H1 (cell line): ENCODE results near the gene TMEM250. TPM values are rescaled to one million over a fixed set of nuclear protein-coding genes. Genes with fewer than 3 reads are reported as not detected.

Experiments used
- CEBPB ChIP-seq: IDR thresholded peaks from 2 replicates; pipeline ENCODE4 v1.6.1; 2012; ENCODE audit warnings: low read depth, low read length
- CHD1 ChIP-seq: IDR thresholded peaks from 2 replicates; pipeline ENCODE4 v1.6.1; 2012; ENCODE audit warnings: low read depth, low read length, improper control_type of control experiment
- CHD7 ChIP-seq: fragments of 300-600 bp; sonication (generic); IDR thresholded peaks from 2 replicates; pipeline ENCODE4 v1.7.1; 2012; ENCODE audit warnings: low read length, moderate library complexity, mild to moderate bottlenecking, inconsistent platforms; ENCODE audit not compliant: insufficient replicate concordance
- EZH2 ChIP-seq: fragments of 200-600 bp; sonication (generic); IDR thresholded peaks from 2 replicates; pipeline ENCODE4 v1.7.1; 2012; ENCODE audit warnings: low read depth, mild to moderate bottlenecking, moderate library complexity, low read length, inconsistent platforms; ENCODE audit not compliant: severe bottlenecking
- FOSL1 ChIP-seq: IDR thresholded peaks from 2 replicates; pipeline ENCODE4 v1.6.1; 2011; ENCODE audit warnings: mild to moderate bottlenecking, low read depth, low read length, moderate library complexity; ENCODE audit not compliant: insufficient read depth
- RAD21 ChIP-seq, 2 experiments: IDR thresholded peaks in 1 of 2; conservative IDR thresholded peaks in 1 of 2; 2 replicates each; pipeline ENCODE4 v1.6.1; 2011; ENCODE audit warnings: low read depth in 2 of 2, low read length in 2 of 2, improper control_type of control experiment in 1 of 2, inconsistent platforms in 1 of 2, mild to moderate bottlenecking in 1 of 2, moderate library complexity in 1 of 2
- SAP30 ChIP-seq: fragments of 300-600 bp; sonication (generic); IDR thresholded peaks from 2 replicates; pipeline ENCODE4 v1.7.1; 2012; ENCODE audit warnings: low read length, moderate library complexity, mild to moderate bottlenecking, inconsistent platforms; ENCODE audit not compliant: insufficient read depth, insufficient replicate concordance
- SIRT6 ChIP-seq: IDR thresholded peaks from one replicate; pipeline ENCODE4 v1.7.1; 2012; ENCODE audit warnings: low read length, inconsistent platforms
- SP4 ChIP-seq: IDR thresholded peaks from 2 replicates; pipeline ENCODE4 v1.6.1; 2012; ENCODE audit warnings: low read length, inconsistent platforms
- TCF12 ChIP-seq: IDR thresholded peaks from 2 replicates; pipeline ENCODE4 v1.6.1; 2011; ENCODE audit warnings: low read depth, mild to moderate bottlenecking, low read length
- polyA plus RNA-seq, 7 experiments: library from polyadenylated mRNA; depleted of rRNA in 3 of 7; stranded (reverse) in 5 of 7; unstranded in 2 of 7; fragments of >200 nt in 5 of 7; fragments of 200-250 nt in 2 of 7; gene quantifications; 1 replicate in 5 of 7; 2 replicates in 1 of 7; 4 replicates in 1 of 7; pipeline versions ENCODE4 v1.2.1 to v1.2.3, GENCODE V29; 2011 to 2013; ENCODE audit warnings: missing spikeins in 2 of 7, mixed read lengths in 2 of 7
- total RNA-seq: library from RNA; stranded (reverse); fragmentation: NEBNext Ultra II Directional; extraction: Animal tissue kit (Norgen Biotek cat#: 25700); gene quantifications from 2 replicates; pipeline ENCODE4 v1.2.1, GENCODE V29; 2021

The TMEM250 gene
- total and polyA plus RNA-seq, 2 of the 8 experiments (the other 6 are each of a cell fraction or from before 2014, with no cell fraction given) = 22.3 to 34.9 TPM

GRCh38 chr9:136143215-136144001 lies 24.7 kb upstream of the TMEM250 start (continued):
- no peak for TF ChIP-seq SIRT6
- no peak for TF ChIP-seq CHD1
- no peak for TF ChIP-seq CEBPB
- TF ChIP-seq RAD21 (IDR thresholded peaks at IDR 0.05 in 1 of 2, conservative IDR thresholded peaks at IDR 0.05 in 1 of 2; ENCODE audit: low read depth in 2 of 2, low read length in 2 of 2) = peak; percentile 66 to 83
- TF ChIP-seq TCF12 = no peak
- no peak for TF ChIP-seq SP4
- TF ChIP-seq FOSL1 = no peak
- TF ChIP-seq SAP30 = no peak
- no peak for TF ChIP-seq CHD7
- no peak for TF ChIP-seq EZH2
